ENCODE measurements around the gene ABCA7.

GRCh38 chr19:996051-996838 lies 43.7 kb upstream of the ABCA7 start:
- TF ChIP-seq, protein P1, sequence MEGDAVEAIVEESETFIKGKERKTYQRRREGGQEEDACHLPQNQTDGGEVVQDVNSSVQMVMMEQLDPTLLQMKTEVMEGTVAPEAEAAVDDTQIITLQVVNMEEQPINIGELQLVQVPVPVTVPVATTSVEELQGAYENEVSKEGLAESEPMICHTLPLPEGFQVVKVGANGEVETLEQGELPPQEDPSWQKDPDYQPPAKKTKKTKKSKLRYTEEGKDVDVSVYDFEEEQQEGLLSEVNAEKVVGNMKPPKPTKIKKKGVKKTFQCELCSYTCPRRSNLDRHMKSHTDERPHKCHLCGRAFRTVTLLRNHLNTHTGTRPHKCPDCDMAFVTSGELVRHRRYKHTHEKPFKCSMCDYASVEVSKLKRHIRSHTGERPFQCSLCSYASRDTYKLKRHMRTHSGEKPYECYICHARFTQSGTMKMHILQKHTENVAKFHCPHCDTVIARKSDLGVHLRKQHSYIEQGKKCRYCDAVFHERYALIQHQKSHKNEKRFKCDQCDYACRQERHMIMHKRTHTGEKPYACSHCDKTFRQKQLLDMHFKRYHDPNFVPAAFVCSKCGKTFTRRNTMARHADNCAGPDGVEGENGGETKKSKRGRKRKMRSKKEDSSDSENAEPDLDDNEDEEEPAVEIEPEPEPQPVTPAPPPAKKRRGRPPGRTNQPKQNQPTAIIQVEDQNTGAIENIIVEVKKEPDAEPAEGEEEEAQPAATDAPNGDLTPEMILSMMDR (IDR thresholded peaks at IDR 0.05) = no peak
- TF ChIP-seq POLR2A (IDR thresholded peaks at IDR 0.05) (no peak), EP300 (IDR thresholded peaks at IDR 0.05) (no peak)
